GM19240 (cell line): ENCODE measurements around the gene ICA1.
"Not testable (repeated sequence)": the region's sequence is repeated elsewhere in the genome, so short reads cannot be mapped to it uniquely, and the experiment has no call there.

ENCODE experiments used
- DNase-seq: peaks from one replicate; pipeline ENCODE4 v3.0.0; 2011; ENCODE audit warnings: low spot score; ENCODE audit not compliant: insufficient read length

ICA1 gene

GRCh38 chr7:8109196-8110022, 152.6 kb downstream of the ICA1 start:
- no peak for DNase-seq

GRCh38 chr7:8105449-8106095, 156.4 kb downstream of the ICA1 start:
- no peak for DNase-seq

GRCh38 chr7:8103282-8103681, 158.7 kb downstream of the ICA1 start:
- no peak for DNase-seq

- not testable (repeated sequence) for DNase-seq
Observed at GRCh38 chr7:8101292-8101691, 160.7 kb downstream of the ICA1 start.

- DNase-seq, result no peak
Observed at GRCh38 chr7:8094164-8095140, 167.5 kb downstream of the ICA1 start.

- DNase-seq, result no peak
Observed at GRCh38 chr7:8092140-8092539, 169.8 kb downstream of the ICA1 start.

- no peak for DNase-seq
Observed at GRCh38 chr7:8089036-8089780, 172.8 kb downstream of the ICA1 start.

- no peak for DNase-seq
Observed at GRCh38 chr7:8086239-8086638, 175.7 kb downstream of the ICA1 start.

- DNase-seq, result no peak
Observed at GRCh38 chr7:8085420-8085819, 176.5 kb downstream of the ICA1 start.

- DNase-seq, result no peak
Observed at GRCh38 chr7:8084836-8085235, 177.1 kb downstream of the ICA1 start.

- DNase-seq, result no peak
Observed at GRCh38 chr7:8082762-8083161, 179.2 kb downstream of the ICA1 start.

GRCh38 chr7:8078418-8078817, 183.5 kb downstream of the ICA1 start:
- no peak for DNase-seq

- DNase-seq, result no peak
Observed at GRCh38 chr7:8070451-8071180, 191.4 kb downstream of the ICA1 start.

- DNase-seq, result no peak
Observed at GRCh38 chr7:8068892-8069686, 192.9 kb downstream of the ICA1 start.

GRCh38 chr7:8065356-8065813, 196.6 kb downstream of the ICA1 start:
- DNase-seq, result no peak

- DNase-seq, result no peak
Observed at GRCh38 chr7:8064828-8065227, 197.1 kb downstream of the ICA1 start.

GRCh38 chr7:8063706-8064297, 198.2 kb downstream of the ICA1 start:
- no peak for DNase-seq

- DNase-seq, result not testable (repeated sequence)
Observed at GRCh38 chr7:8063300-8063699, 198.7 kb downstream of the ICA1 start.
